Breast epithelium (tissue), 3 donors: ENCODE data around the gene ROS1.

Source experiments
- POLR2A ChIP-seq: fragments of 450-650 bp; IDR thresholded peaks from one replicate; pipeline ENCODE4 v1.6.1; 2016; ENCODE audit warnings: antibody characterized with exemption, mild to moderate bottlenecking, moderate library complexity
- TF ChIP-seq, protein P1 (sequence below), 3 donors: fragments of 450-650 bp; IDR thresholded peaks; one replicate each; pipeline ENCODE4 v1.5.1; 2016 to 2017; ENCODE audit warnings: antibody characterized with exemption in 3 of 3, mild to moderate bottlenecking in 3 of 3, moderate library complexity in 3 of 3

DNA sequence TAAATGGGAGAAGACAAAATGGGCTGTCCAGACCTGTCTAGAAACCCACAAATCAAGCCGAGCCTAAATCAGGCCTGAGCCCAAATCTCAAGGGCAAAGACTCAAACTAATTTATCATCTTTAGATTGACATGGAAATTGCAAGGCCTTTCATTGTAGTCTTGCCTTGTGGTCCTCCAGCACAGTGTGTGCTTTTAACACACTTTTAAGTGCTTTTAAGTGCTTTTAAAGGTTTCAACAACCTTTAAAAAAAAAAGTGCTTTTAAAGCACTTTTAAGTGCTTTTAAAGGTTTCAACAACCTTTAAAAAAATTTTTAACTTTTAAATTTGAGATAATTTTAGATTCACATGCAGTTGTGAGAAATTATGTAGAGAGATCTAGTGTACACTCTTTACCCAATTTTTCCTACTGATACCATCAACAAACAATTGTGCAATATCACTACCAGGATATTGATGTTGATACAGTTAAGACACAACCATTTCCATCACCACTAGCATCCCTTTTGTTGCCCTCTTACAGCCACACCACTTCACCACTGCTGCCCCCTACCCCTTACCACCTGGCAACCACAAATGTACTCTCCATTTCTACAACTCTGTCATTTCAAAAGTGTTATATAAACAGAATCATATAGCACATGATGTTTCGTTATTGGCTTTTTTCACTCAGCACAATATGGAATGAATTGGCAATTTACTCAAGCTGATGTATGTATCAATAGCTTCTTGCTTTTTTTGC, 33.6 kb upstream of the ROS1 start:
- TF ChIP-seq POLR2A, result no peak
- TF ChIP-seq, protein P1, sequence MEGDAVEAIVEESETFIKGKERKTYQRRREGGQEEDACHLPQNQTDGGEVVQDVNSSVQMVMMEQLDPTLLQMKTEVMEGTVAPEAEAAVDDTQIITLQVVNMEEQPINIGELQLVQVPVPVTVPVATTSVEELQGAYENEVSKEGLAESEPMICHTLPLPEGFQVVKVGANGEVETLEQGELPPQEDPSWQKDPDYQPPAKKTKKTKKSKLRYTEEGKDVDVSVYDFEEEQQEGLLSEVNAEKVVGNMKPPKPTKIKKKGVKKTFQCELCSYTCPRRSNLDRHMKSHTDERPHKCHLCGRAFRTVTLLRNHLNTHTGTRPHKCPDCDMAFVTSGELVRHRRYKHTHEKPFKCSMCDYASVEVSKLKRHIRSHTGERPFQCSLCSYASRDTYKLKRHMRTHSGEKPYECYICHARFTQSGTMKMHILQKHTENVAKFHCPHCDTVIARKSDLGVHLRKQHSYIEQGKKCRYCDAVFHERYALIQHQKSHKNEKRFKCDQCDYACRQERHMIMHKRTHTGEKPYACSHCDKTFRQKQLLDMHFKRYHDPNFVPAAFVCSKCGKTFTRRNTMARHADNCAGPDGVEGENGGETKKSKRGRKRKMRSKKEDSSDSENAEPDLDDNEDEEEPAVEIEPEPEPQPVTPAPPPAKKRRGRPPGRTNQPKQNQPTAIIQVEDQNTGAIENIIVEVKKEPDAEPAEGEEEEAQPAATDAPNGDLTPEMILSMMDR (IDR thresholded peaks at IDR 0.05), result no peak
